ENCODE measurements around the gene SAMD1.

Gene SAMD1

DNA sequence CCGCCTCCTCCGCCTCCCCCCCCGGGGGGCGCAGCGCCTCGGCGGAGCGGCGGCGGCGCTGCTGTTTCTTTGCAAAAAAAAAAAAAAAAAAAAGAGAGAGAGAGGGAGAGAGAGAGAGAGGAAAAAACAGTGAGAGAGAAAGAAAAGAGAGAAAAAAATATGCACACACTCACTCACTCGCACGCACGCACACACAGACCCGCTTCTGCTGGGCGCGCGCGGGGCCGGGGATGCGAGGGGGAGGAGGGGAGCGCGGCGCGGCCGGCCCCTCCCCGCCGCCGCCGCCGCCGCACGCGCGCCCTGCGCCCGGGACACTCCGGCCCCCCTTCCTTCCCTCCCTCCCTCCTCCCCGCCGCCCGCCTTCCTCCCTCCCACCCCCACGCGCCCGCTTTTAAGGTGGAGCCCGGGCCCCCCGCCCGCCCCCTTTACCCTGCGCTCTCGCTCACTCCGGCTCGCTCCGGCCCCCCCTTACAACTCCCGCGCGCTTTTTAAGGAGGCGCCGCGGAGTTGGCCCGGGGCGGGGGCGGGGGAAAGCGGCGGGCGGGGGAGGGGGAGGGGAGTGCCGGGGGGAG, at the start of gene SAMD1:
Gene SAMD1 (minus strand): TSS at position 243 of the 572 bp plus-strand sequence.
- DNase-seq (ENCODE audit: low read depth in 2 of 2) = peak; percentile 84 to 86

DNA sequence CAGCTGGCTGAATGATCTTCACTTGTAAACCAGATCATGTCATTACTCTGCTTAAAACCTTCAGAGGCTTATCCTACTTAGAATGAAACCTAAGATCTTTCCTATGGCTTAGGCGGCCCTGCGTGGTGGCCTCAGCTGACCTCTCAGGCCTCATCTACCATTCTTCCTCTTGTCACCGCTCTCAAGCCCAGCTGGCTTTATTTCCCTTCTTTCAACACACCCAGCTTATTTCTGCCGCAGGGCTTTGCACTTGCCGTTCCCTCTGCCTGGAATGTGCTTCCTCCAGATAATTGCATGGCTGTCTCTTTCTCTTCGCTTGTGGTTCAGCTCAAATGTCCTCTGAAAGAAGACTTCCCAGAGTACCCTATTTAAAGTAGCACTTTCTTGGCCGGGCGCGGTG, 49.4 kb upstream of the SAMD1 start:
- DNase-seq (ENCODE audit: low read depth in 2 of 2) = no peak

DNA sequence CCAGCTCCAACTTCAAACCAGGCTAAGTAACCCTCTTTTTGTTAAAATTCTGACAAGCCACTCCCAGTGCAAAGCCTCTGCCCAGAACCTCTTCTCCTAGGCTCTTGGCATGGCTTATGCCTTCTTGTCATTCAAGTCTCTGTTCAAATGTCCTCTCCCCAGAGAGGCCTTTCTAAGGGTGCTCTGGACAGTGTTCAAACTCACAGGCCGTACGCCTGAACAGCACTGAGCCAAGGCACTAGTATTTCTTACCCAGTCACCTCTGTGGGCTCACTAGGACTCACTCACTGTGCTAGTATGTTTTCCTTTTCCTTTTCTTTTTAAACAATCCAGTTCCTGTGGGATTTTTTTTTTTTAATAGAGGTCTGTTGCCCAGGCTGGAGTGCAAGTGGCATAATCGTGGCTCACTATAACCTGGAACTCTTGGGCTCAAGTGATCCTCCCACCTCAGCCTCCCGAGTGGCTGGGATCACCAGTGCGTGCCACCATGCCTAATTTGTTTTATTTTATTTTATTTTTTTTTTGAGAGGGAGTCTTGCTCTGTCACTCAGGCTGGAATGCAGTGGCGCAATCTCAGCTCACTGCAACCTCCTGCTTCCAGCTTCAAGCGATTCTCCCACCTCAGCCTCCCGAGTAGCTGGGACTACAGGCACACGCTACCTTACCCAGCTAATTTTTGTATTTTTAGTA, 48.2 kb upstream of the SAMD1 start:
- DNase-seq (ENCODE audit: low read depth in 2 of 2) = no peak

DNA sequence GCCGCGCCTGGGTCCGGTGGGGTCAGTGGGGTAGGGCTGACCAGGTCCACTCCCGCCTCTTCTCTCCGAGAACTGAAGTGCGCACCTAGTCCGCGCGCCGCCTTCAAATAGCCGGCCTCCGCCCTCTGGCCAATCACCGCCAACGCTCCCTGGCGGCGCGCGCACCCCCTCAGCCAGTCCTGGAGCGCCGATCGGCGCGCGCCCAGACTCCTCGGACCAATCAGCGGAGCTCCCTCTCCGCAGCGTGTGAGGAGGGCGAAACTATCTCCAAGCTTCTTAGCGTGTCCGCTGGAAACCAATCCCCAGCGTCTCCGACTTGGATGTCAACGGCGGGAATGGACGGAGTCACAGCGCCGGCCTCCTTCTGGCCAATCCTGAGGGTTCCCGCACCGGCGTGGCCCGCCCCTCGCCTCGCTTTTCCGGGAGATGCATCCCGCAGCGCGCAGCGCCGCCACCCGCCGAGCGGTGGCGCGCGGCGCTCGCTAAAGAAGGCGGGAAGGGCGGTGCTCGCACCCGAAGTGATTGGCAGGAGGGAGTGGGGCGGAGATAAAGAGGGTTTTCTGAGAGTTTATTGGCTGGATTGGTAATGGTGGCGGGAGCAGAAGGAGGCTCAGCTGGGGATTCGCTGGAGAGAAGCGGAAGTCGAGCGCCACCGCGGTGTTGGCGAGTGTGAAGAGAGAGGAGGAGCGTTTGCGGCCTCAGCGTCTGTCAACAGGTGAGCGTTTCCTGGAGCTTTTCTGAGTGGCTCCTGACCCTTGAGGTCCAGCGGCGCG, 46.1 kb upstream of the SAMD1 start, which contains the start of gene ASF1B:
Gene ASF1B (minus strand): TSS at position 81 of the 773 bp plus-strand sequence. CDS start 133 bp downstream, outside the sequence.
- peak; percentile 100 for DNase-seq (ENCODE audit: low read depth in 2 of 2)

DNA sequence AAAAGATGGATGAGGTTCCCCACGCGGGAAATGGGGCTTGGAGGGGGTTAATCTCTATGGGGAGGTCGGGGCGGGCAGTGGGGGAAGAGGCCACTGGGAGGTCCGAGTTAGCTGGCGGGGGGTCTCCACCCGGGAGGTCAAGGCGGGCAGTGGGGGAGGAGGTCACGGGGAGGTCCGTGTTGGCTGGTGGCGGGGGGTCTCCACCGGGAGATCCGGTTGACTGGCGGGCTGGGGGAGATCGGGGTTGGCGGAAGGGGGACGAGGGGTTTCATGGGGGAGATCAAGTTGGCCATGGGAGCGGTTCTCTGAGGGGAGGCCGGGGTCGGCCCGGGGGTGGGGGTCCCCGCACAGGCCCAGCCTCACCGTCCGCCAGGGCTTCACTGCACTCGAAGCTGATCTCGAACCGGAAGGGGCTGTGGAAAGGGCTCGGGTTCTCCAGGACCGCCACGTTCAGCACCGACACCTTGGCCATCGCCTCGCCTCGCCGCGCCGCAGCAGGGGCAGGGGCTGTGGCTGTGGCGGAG, 45.5 kb upstream of the SAMD1 start:
- DNase-seq (ENCODE audit: low read depth in 2 of 2) = no peak

DNA sequence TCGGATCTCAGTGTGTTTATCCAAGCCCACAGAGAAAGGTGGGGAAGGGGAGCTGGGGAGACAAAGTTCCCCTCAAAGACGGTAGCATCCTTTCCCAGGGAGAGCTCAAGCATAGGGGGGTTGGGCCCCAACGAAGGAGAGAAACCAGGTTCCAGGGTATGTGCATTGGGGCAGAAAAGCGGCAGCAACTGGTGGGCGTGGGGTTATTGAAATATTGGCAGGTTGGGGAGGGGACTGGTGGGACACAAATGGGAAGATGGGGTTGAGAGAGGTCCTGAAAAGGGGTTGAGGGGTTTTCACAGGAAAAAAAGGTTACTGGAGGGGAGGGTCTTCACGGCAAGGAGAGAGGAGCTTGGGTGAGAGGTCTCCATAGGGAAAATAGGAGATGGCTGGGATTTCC, 44.8 kb upstream of the SAMD1 start:
- no peak for DNase-seq (ENCODE audit: low read depth in 2 of 2)

DNA sequence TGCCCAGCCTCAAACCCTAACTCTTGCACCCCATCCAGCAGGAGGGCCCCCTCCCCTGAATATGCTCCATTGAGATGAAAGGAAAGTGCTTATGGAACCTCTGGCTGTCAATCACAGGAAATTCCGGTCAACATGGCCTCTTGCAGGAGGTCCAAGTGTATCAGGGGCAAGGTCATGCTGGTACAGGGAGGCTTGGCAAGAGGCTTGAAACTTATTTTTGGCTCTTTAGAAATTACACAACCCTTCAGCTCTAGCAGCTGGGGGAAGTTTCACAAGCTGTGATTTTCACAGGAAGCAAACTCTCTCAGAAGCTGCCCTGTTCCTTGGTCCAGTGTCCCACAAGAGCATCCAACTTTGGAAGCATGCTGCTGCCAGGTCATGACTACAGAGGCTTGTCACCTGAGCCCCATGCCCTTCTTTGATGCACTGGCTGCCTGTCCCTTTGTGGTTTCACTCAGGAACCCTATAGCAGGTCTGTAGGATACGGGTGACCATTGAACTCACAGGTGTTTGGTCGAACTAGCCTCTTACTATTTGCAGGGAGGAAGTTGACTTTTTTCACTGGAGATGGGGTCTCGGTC, 37.5 kb upstream of the SAMD1 start:
- DNase-seq (ENCODE audit: low read depth in 2 of 2) = no peak

DNA sequence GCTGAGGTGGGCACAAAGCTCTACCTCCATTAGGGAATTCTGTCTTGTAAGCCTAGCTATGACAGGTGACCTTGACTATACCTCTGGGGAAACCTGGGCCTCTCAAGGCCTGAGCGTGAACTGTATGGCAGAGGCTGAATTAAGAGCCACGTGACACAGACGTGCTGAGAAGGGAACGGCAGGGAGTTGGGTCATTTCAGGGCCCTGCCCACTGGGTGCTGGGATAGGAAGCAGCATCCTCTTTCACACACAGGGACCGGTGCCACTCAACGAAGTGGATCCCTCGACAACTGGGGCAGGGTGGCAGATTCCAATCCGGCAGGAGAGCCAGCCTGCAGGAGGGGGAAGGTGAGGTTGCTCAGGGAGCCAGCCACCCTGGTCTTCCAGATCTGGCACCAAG, 36.6 kb upstream of the SAMD1 start:
- DNase-seq (ENCODE audit: low read depth in 2 of 2) = no peak

DNA sequence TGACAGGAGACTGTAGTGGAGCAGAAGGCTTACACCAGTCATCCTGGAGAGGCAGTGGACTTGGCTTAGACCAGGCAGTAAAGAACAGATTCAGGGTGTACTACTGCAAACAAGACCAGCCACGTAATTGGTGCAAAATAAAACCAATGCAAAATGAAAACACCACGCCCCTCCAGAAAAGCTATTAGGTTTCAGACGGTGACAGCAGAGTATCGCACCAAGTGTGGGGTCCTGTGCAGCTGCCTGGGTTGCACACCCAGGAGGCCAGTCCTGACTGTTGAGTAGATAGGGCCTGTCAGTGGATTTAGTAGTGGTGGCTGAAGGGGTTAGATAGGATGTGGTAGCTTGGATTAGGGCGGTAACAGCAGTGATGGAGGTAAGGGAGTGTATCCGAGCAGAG, 32.4 kb upstream of the SAMD1 start:
- DNase-seq (ENCODE audit: low read depth in 2 of 2) = no peak

DNA sequence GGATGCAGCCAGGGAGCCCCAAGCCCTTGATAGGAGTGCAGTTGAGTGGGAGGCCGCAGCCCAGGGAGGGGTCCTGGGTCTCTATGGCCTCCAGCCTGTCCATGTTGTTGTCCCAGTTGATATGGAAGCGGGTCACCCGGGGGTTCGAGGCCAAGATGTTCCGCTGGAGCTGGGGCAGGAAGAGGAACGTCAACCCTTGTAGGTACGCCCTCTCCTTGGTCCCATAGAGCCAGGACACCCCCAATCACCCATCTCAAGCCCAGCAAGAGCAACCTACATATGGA, 29.9 kb upstream of the SAMD1 start:
- no peak for DNase-seq (ENCODE audit: low read depth in 2 of 2)

DNA sequence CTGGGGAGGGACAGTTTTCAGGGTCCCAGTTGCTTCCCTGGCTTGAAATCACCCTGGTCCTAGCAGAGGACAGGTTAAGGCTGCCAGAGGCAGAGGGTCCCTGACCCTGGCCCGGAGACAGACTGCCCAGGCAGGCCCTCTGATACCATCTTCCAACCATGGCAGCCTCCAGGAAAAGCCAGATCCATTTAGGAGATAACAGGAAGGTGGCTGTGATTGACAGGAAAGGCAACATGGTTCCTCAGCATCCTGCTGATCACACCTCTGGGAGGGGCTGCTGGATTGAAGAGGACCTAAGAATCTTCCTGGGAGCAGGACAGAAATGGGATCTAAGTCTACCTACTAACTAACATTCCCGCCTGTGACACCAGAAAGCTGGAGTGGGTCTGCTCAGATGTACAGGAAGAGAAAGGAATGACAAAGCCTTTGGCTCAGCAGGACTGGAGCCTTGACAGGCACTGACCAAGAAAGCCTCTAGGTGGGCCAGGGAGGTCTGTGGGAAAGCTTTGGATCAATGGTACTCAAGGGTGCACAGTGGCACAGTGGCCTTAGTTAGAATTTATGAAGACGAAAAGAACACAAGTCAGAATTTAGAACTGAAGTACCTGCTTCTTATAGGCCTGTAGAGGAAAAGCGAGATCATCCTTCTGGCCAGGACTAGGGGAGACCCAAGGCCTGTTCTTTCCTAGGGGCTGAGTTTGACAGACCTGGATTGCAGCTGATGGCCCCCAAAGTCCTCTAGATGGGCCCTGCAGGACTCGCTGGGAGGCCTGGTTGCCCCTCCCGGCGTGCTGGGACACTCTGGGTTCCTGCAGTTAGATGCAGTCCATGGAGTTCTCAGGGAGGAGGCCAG, 29.3 kb upstream of the SAMD1 start:
- DNase-seq (ENCODE audit: low read depth in 2 of 2) = no peak

DNA sequence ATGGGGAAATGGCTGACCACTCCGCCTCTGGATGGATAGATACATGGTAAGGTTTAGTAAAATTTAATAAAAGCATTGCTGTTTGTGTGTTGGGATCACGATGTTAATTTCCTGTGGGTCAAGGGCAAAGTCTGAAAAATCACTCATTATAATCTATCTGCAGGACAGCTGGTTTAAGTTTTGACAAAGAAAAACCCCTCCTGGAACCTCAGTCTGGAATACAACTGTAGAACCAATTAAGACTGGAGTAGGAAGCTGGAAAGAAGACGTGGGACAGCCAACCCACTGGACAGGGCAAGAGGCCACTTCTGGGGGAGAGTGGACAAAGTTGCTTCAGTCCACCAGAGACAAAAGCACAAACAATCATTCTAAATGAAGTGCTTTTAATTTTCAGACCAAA, 28.6 kb upstream of the SAMD1 start:
- no peak for DNase-seq (ENCODE audit: low read depth in 2 of 2)

DNA sequence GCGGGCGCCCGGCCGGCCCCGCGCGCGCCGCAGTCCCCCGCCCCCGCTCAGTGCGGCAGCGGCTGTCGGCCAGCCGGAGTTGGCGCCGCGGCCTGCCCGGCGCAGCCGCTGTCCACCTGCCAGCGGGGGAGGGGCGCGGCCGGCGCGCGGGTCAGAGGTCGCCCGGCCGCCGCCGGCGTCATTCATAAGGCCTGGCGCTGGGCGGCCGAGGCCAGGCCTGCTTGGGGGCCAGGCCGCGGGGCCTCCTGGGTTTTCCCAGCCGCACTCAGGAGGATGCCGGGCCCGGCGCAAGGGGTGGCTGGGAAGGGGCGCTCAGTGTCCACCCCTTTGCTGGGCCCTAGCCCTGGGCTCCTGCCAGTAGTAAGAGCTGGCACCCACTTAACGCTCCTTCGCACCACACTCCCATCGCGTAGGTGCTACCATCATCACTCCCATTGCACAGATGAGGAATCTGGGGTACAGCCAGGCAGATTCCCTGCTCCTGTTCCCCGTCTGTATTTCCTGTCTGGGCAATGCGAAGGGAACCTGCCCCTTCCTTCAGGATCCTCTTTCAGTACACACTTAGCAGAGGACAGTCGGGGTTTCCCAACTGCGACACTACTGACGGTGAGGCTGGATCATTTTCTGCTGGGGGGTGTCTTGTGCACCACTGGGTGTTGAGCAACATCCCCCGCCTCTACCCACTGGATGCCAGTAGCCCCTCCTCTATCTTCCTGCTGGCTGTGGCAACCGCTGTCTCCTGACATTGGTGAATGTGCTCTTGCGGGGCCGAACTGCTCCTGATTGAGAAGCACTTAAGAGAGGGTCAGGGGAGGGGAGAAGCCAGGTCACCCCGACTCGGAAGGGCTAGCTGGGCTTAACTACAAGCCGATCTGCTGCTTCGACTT, 27.9 kb upstream of the SAMD1 start:
- DNase-seq (ENCODE audit: low read depth in 2 of 2) = peak; percentile 12 to 14

DNA sequence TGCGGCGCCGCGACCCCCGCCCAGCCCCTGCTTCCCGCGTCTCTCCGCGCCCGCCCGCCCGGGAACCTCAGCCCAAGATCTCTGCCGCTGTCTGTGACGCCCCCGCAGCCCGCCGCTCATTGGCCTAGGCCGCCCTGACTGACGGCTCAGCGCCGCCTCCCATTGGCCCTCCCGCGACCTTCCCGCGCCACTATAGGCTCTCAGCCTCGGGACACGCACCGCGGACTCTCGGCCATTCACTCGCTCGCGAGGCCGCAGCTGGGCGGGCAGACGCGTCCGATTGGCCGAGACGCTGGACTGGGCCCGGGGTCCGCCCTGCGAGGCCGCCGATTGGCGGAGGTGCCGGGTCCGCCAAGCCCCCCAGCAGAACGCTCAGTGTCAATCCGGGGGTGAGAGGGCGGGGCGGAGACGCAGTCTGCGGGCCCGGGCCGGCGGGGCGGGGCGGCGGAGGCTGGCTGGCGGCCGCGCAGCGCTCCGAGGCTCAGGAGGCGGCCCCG, 27.2 kb upstream of the SAMD1 start, which contains the start of gene PRKACA:
Gene PRKACA (minus strand): TSS at position 95 of the 497 bp plus-strand sequence. CDS start 215 bp downstream, outside the sequence.
- DNase-seq (ENCODE audit: low read depth in 2 of 2) = peak; percentile 97 to 98

DNA sequence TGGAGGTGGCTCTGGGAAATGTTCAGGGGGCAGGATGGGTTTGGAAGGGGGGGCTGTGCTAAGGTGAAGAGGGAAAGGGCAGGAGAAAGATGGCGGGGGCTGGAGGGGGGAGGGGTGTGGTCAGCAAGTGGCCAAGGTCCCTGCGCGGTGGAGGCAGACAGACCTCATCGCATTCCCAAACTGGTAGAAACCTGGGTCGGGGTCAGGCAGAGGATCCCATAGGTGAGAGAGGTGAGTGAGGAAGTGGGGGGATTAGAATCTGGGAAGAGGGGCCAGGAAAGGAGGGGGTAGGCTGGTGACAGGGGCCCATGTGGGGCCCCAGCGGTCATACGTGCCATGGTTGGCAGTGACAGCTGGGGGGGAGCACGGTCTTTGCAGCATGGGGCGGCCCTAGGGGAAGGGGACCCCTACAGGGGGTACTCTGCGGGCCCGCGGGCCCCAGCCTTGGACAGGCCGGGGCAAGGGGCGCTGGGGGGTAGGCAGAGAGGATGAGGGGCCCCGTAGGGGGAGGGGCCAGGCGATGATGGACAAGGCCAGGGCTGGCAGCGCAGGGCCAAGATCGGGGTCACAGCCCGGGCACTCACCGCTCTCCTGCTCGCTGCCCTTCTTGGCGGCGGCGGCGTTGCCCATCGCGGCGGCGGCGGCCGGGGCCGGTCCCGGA, 26.5 kb upstream of the SAMD1 start:
- DNase-seq (ENCODE audit: low read depth in 2 of 2) = no peak

DNA sequence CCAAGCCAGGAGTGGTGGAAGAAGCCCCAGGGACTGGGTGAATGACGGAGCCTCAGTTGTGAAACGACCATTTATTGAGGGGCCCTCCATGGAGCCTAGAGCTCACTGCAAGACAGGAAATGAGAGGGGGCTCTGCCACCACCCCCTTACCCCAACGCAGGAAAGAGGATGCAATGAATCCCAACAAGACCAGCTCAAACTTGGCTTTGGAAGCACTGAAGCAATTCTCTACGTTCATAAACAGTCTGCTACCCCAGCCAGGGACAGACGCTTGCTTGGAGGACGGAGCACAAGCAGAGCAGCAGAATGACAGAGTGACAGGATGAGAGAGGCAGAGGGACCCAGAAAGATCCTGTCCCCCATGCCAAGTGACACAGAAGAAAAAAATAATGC, 26.0 kb upstream of the SAMD1 start:
- no peak for DNase-seq (ENCODE audit: low read depth in 2 of 2)

DNA sequence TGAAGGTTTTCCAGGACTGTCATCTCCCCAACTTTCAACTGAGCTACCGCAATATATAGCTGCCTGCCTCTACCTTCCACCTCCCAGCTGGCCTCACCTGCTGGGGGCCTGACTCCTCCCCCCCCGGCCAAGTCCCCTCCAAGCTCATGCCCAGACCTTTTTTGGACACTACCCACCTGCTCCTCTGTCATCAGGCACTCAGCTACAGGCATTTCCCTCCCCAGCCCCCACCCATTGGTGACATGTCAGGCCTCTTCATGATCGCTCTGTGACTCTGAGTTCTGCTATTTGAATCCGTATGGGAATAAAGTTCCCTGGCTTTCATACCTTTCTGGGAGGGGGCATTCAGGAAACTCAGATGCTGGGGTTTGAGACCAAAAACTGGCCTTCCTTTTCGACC, 25.2 kb upstream of the SAMD1 start:
- DNase-seq (ENCODE audit: low read depth in 2 of 2) = no peak

DNA sequence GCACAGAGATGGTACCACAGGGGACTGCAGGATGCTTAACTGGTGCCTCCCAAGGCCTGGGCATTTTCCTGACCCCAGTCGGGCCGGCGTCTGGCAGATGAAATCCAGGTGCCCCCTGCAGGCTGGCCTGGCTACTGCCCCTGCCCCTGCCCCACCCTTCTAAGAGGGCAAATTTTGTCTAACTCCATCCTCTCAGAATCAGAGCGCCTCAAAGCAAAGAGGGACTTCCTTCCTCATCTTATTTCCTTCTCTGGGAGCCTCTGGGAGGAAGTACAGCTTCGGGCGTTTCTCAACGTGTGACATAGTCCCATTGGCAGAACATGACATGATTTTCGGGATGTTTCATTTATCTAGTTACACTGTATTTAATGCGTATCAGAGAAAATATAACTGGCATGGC, 24.3 kb upstream of the SAMD1 start:
- DNase-seq (ENCODE audit: low read depth in 2 of 2) = no peak

DNA sequence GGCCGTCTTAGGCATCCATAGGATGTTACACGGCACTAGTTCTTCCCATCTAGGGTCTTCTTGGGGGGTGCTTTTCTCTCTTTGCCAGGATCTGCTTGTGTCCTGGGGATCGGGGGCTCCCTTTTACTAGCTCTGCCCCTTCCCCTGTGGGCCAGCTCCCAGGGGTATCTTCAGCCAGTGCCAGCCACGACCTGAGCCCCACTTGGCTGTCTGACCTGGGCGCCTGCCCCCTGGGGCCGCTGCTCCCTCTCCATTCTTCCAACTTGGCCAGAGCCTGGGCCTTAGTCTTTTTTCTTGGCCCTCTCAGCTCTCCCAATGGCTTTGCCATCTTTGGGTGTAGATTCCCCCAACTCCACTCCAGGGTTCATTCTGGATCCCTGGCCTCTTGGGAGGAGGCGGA, 23.9 kb upstream of the SAMD1 start:
- DNase-seq (ENCODE audit: low read depth in 2 of 2) = no peak

Measured in fibroblast of skin of left quadriceps (primary cell).